ENCODE data around the gene B3GNT8.

DNA sequence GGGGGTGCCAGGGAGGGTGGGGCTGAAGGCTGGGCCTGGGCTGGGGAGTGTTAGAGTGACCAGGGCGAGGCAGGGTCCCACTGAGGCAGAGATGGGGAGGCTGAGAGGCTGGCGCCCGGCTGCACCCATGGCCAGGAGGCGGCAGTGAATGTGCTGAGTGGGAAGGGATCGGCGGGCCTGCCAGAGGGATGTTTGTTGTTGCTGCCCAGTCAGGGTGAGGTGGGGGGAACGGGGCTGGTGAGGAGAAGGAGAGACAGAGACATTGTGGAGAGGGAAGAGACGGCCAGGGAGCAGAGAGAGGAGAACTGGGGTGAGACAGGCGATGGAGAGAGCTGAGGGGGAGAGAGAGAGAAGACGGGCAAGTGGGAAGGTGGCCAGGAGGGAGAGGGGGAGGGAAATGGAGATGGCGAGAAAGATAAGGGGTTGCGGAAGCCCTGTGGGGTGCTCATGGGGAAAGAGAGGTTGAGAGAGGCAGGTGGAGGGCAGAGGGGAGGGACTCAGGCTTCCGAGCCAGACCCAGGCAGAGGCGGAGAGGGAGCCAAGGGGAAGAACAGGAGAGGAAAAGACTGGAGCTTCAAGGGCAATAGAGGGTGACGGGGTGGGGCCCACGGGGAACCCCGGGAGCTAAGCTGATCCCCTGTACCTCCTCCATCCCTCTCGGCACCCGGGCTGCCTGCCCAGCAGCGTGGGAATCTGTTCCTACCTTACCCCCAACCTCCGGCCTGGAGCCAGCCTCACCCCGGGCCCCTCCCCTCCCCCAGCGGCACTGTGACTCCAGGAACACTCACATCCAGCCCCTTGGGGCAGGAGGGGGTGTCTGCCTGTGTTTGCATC is 690 bp upstream of the B3GNT8 start:
- TF ChIP-seq, protein P1, sequence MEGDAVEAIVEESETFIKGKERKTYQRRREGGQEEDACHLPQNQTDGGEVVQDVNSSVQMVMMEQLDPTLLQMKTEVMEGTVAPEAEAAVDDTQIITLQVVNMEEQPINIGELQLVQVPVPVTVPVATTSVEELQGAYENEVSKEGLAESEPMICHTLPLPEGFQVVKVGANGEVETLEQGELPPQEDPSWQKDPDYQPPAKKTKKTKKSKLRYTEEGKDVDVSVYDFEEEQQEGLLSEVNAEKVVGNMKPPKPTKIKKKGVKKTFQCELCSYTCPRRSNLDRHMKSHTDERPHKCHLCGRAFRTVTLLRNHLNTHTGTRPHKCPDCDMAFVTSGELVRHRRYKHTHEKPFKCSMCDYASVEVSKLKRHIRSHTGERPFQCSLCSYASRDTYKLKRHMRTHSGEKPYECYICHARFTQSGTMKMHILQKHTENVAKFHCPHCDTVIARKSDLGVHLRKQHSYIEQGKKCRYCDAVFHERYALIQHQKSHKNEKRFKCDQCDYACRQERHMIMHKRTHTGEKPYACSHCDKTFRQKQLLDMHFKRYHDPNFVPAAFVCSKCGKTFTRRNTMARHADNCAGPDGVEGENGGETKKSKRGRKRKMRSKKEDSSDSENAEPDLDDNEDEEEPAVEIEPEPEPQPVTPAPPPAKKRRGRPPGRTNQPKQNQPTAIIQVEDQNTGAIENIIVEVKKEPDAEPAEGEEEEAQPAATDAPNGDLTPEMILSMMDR (IDR thresholded peaks at IDR 0.05): no peak
- no peak for TF ChIP-seq EZH2 (IDR thresholded peaks at IDR 0.05; ENCODE audit: borderline replicate concordance, insufficient read depth, low read depth, low read length, poor library complexity, severe bottlenecking)
